Right lobe of liver (tissue), 4 donors: ENCODE data around the gene PHF20.

Experiments
- CTCF ChIP-seq, 4 donors: fragments of 200-600 bp in 3 of 4; fragments of 450-650 bp in 1 of 4; IDR thresholded peaks; one replicate each; pipeline versions ENCODE4 v1.5.1 to v1.8.0; 2016 to 2022; ENCODE audit warnings: antibody characterized with exemption in 4 of 4, mild to moderate bottlenecking in 2 of 4
- POLR2A ChIP-seq: fragments of 450-650 bp; IDR thresholded peaks from one replicate; pipeline ENCODE4 v1.6.1; 2017; ENCODE audit warnings: antibody characterized with exemption, mild to moderate bottlenecking
- donor health status: DM: no; HTN: no; CAD: no.
- donor health status: DM: no; HTN: no; CAD: no.
- donor health status: DM: no; HTN: yes; CAD: no.

GRCh38 chr20:35724321-35725230, 47.2 kb upstream of the PHF20 start:
- TF ChIP-seq CTCF (IDR thresholded peaks at IDR 0.05) (no peak), POLR2A (no peak)
